Measurements from ENCODE around the gene WBP2NL.
A peak's percentile ranks its signal among the peaks of the same experiment; 100 is the strongest.

WBP2NL gene

DNA sequence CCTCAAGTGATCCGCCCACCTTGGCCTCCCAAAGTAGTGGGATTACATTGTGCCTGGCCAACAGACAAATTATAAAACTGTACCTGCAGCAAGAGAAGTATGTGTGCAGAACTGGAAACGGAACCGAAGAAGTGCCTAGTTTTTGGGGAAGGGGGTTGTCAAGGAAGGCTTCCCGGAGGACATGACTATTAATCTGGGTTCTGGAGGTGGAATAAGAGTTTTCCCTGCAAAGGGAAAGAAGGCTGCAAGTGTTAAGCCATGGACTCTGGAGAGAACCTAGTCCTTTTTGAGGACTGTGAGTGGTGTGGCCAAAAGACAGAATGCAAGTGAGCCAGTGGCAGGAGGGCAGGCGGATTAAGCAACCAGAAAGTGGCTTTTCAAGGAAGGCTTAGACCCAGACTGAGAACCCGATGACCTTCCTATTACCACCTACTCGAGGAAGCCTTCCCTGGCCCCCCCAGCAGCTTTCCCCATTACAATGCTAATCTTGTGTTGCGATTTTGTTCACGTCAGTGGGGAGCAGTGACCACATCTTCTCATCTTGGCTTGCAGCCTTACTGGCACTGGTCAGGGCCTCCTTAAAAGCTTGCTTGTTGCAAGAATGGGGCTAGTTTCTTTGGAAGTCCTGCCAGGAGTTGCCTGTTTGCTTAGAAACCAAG is 35.0 kb upstream of the WBP2NL start:
- DNase-seq (ENCODE audit: low read depth) = peak; percentile 45
- no peak overlapping the region for H3K4me3 ChIP-seq (ENCODE audit: low read depth, low read length)
- TF ChIP-seq, protein P1, sequence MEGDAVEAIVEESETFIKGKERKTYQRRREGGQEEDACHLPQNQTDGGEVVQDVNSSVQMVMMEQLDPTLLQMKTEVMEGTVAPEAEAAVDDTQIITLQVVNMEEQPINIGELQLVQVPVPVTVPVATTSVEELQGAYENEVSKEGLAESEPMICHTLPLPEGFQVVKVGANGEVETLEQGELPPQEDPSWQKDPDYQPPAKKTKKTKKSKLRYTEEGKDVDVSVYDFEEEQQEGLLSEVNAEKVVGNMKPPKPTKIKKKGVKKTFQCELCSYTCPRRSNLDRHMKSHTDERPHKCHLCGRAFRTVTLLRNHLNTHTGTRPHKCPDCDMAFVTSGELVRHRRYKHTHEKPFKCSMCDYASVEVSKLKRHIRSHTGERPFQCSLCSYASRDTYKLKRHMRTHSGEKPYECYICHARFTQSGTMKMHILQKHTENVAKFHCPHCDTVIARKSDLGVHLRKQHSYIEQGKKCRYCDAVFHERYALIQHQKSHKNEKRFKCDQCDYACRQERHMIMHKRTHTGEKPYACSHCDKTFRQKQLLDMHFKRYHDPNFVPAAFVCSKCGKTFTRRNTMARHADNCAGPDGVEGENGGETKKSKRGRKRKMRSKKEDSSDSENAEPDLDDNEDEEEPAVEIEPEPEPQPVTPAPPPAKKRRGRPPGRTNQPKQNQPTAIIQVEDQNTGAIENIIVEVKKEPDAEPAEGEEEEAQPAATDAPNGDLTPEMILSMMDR (conservative IDR thresholded peaks at IDR 0.05; ENCODE audit: low read depth, low read length) = no peak

DNA sequence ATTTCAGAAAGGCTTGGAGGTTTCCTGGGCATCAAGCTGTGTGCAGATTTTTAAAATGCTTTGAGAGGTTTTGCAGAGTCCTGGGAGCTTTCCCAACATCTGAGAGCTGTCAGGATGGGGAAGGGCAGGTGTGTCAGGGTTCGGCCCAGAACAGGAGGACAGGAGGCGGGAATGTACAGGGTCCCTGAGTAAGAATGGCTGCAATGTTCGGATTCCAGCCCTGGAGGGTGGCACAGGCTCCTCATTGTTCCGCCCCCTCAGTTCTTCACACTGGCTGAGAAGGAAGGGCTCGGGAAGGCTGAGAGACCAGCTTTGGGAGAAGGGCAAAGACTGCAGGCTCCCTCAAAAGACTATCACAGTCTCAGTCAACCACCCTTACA is 34.5 kb upstream of the WBP2NL start:
- no peak for DNase-seq (ENCODE audit: low read depth)
- TF ChIP-seq, protein P1 (conservative IDR thresholded peaks at IDR 0.05; ENCODE audit: low read depth, low read length) = no peak
- H3K4me3 ChIP-seq (ENCODE audit: low read depth, low read length) = no peak overlapping the region

DNA sequence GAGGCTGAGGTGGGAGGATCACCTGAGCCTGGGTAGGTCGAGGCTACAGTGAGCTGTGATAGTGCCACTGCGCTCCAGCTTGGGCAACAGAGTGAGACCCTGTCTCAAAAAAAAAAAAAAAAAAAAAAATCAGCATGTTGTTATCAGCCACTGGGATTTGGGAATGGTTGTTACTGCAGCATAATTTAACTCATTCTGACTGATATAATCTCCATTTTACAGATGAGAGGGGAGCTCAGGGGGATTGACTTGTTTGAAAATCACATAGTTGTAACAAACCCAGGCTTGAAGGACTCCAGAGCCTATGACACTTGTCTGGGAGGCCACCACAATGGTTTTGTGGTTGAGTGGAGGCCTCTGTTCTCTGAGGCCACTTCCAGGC is 32.4 kb upstream of the WBP2NL start:
- H3K4me3 ChIP-seq (ENCODE audit: low read depth, low read length) = no peak overlapping the region
- TF ChIP-seq, protein P1 (conservative IDR thresholded peaks at IDR 0.05; ENCODE audit: low read depth, low read length) = no peak
- DNase-seq (ENCODE audit: low read depth) = no peak

DNA sequence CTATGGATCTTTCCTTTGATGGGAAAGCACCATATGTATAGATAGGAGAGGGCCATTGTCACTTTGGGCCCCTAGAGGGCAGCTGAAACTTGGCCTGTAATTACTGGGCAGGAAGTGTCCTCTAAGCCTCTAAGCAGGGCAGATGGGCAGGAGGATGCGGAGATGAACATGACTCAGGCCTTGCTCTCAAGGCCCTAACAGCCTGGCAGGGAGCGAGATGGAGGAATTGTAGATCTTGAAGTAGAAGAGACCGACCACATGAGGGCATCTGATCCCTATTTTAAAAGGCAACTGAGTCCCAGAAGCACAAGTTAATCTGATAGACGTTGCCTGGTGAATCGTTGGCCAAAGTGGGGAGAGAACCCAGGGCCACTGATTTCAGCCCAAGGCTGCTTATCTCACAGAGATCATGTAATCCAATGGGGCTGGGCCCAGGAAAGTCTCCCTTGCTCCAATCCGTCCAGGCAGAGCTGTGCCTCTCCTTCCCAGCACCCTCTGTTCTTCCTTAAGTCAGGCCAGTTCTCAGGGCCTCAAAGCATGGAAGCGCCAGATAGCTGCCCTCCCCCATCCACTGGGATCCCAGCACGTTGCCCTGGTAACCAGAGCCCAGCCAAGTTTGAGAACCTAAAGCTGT is 31.9 kb upstream of the WBP2NL start:
- no peak overlapping the region for H3K4me3 ChIP-seq (ENCODE audit: low read depth, low read length)
- DNase-seq (ENCODE audit: low read depth) = peak; percentile 95
- TF ChIP-seq, protein P1 (conservative IDR thresholded peaks at IDR 0.05; ENCODE audit: low read depth, low read length) = peak; percentile 71

- DNase-seq (ENCODE audit: low read depth) = no peak
- TF ChIP-seq, protein P1 (conservative IDR thresholded peaks at IDR 0.05; ENCODE audit: low read depth, low read length) = no peak
- H3K4me3 ChIP-seq (ENCODE audit: low read depth, low read length) = no peak overlapping the region
Measured at GRCh38 chr22:41968601-41969000, 30.0 kb upstream of the WBP2NL start.

- no peak for DNase-seq (ENCODE audit: low read depth)
- no peak within 1 kb of the TSS for H3K4me3 ChIP-seq (ENCODE audit: low read depth, low read length)
- TF ChIP-seq, protein P1 (conservative IDR thresholded peaks at IDR 0.05; ENCODE audit: low read depth, low read length) = no peak
Measured at GRCh38 chr22:41969110-41969646, 29.4 kb upstream of the WBP2NL start, which contains the start of gene SEPTIN3. TSS of gene SEPTIN3 (plus strand) at chr22:41969443. CDS start at chr22:41971493, 2,050 bp downstream.
